NCI-H510A treated with DMSO at 0.1 percent for 48 hours (cell line): ENCODE data around the gene CADPS.

Experiments used
- DNase-seq: peaks from one replicate; lab custom pipeline; 2025; lab: John Stamatoyannopoulos, UW

The CADPS gene

DNA sequence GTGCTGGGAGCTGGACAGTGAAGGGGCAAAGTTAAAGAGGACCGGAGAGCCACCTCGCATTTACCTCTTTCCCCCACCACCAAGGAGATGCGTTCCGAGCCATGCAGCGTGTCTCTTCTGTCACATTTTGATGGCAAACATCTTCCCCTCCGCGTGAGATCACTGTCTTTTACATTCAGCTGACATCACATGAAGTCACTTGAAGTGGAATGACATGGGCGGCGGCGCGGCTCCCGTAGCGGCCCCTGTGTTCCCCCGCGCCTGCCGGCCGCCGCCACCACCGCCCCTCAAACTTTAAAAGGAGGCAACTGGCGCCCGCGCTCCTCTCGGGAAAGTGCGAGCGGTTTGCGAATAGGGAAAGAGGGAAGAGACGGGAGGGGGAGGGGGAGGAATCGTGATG, 502.0 kb downstream of the CADPS start, which contains the start of gene FEZF2:
Gene FEZF2 (minus strand): TSS at position 336 of the 400 bp plus-strand sequence. CDS start 682 bp downstream, outside the sequence.
- DNase-seq = no peak

GRCh38 chr3:62372621-62373041, 502.6 kb downstream of the CADPS start:
- DNase-seq = no peak

- no peak for DNase-seq
These were observed 503.3 kb downstream of the CADPS start for GRCh38 chr3:62371720-62372591.

GRCh38 chr3:62370858-62371719, 504.1 kb downstream of the CADPS start:
- no peak for DNase-seq

DNA sequence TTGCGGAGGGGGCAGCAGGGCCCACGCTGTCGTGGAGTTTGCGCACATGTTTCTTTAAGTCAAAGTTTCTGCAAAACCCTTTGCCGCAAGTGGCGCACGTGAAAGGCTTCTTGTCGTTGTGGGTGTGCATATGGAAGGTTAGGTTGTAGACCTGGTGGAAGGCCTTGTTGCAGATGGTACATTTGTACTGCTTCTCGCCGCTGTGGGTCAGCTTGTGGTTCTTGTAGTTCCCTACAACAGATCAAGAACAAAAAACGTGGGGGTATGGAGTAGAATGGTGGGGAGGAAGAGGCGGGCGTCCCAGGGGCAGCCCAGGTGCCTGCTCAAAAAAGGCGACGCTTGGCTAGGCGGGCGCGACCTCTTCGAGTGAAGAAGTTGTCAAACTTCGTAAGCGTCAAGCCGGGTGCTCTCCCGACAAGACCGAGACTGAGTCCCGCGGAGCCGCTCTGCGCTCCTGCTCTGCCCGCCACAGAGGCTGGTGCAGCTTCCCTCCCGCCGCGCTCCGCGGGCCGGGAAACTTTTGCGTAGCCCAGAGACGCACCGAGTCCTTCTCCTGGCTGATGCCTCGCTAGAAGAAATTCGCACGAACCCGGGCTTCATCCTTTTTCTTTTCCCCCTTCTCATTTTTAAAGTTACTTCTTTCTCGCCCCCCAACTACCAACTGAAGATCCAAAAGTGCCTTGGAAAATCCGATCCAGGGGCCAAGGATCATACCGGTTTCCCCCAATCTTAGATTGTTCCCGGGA, 504.9 kb downstream of the CADPS start:
- DNase-seq = no peak

DNA sequence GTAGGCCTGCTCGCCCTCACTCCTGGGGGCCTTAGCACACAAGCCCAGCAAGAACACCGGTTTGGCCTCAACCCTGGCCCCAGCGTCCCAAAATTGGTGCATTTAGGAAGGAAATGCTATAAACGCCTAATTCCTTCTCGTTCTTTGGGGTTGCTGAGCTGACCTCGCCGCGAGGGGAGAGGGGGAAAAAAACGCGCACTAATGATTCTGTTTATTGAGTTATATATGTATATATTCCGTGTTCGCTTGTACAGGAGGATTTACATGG, 505.8 kb downstream of the CADPS start:
- no peak for DNase-seq

GRCh38 chr3:62368705-62369475, 506.3 kb downstream of the CADPS start:
- DNase-seq = peak; percentile 19

DNA sequence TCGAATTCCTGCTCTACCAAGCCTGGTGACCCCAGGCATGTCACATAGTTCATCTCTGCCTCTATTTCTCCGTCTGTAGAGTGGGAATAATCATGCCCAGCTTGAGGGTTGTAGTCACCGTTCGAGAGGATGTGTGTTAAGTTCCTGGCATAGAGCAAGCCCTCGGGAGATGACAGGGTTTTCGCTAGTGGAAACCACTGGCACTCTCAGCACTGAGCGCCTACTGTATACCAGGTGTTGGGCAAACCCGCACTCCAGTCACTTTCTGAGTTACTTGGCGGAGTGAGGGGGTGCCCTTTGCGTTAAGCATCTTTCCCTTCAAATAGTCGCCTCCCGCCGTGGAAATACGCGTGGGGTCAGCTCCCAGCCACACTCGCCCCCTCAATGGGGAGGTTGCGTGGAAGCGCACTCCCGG, 506.9 kb downstream of the CADPS start:
- DNase-seq = no peak

- DNase-seq = no peak
These were observed 507.4 kb downstream of the CADPS start for GRCh38 chr3:62367763-62368195.

- no peak for DNase-seq
These were observed 509.1 kb downstream of the CADPS start for GRCh38 chr3:62366126-62366484.

DNA sequence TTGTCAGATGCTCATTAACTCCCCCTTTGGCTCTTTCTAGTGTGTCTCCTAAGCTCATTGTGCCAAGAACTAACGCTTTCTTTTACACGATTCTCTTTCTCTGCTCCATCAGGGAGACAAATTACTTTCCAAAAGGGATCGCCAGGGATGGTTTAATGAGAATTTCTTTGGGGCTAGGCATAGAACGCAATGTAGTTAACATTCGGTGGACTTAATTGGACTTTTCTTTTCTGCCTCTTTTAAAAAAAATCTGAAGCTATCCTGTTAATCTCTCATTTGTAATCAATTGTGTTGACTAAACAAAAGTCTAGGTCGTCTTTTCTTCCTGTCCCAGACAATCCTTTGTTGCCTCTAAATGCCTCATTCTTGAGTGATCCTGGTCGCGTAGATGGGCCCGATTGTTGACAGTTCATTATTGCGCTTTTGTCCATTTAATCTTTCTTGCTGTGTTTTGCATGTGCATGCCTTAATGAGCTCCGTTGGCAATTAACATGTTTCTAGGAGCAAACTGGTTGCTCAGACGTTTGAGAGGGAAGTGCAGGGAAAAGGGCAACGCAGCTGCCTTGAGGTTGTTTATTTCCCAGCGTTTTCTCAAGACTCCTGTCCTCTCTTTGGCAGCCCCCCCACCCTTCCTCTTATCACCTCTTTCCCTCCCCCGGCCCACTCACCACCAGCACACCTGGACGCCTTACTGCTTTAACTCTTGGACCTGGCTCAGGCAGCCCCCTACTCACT, 509.7 kb downstream of the CADPS start:
- DNase-seq = no peak

DNA sequence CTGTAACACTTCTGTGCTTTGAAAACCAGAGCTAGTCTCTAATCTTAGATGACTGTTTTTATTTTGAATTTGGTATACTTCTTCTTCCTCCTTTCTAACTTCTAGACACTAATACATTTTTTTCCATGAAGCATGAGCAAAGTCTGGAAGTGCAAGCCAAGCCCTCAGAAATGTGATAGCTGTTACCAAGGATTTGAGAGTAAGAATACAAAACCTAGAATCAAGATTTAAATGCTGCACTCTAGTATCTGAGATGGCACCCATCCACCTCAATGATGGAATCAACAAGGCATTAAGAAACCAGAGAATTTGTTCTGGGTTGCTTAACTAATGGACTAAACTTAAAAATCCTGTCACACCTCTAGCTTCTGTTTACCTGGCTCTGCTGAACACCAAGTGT, 511.0 kb downstream of the CADPS start:
- no peak for DNase-seq

- no peak for DNase-seq
These were observed 511.9 kb downstream of the CADPS start for GRCh38 chr3:62363275-62363674.

DNA sequence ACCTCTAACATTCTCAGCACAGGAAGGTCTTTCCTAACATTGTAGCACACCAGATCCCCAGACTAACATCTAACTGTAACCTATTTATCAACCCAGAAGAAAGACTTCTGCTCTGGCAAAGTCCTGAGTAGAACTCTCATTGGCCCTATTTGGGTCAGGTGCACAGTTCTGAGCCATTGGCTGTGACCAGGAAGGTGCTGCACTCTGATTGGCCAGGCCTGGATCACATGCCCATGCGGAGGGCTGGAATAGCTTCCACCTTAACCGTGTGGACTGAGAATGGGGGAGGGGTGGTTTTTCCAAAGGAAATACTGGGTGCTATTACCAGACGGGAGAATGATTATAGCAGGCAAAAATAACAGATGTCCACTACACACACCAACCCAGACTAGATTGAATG, 513.4 kb downstream of the CADPS start:
- no peak for DNase-seq

- DNase-seq = no peak
These were observed 514.0 kb downstream of the CADPS start for GRCh38 chr3:62361261-62361660.

DNA sequence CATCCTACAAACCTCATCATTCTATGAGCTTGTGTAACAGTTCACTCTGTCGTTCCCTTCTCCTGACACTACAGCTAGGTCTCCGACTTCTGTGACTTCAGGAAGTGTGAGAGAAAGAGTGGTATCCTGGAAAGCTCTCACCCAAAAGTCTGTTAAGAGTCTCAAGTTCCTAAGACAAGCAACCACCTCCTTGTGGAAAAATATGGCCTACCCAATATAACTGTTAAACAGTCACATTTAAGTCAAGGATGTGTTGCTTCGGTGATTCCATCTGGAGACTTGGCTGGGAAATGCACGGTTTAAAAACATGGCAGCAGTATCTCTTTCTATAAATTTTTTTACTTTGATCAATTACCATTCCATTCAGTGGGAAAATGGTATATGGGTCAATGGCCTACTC, 515.7 kb downstream of the CADPS start:
- no peak for DNase-seq

DNA sequence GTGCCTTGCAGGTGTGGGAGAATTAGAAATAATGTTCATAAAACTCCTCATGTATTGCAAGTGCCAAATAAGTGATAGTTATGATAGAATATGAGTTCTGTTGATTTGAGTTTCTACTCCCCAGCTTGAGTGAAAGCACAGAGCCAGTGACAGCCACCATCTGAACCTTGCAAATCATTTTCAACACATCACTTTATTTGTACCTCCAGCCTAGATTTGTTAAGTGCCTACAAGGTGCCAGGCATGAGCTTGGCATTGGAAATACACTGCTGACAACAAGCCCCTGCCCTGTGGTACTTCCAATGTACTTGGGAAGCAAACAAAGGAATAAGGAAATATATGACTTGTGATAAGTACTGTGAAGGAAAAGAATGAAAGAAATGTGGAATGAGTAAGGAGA, 518.9 kb downstream of the CADPS start:
- DNase-seq = no peak

GRCh38 chr3:62355703-62356102, 519.5 kb downstream of the CADPS start:
- DNase-seq = no peak
